ENCODE results near the gene NEU4.
"Not testable (repeated sequence)": the region's sequence is repeated elsewhere in the genome, so short reads cannot be mapped to it uniquely, and the experiment has no call there.

Gene NEU4

GRCh38 chr2:241808721-241809382 is at the start of gene NEU4:
Gene NEU4, plus strand, starts transcription at chr2:241809193. Its CDS starts 5,292 bp downstream, at chr2:241814485.
- DNase-seq (ENCODE audit: low spot score), result no peak

GRCh38 chr2:241759893-241760292 is 49.1 kb upstream of the NEU4 start:
- DNase-seq (ENCODE audit: low spot score), result not testable (repeated sequence)

- DNase-seq (ENCODE audit: low spot score), result no peak
Observed at GRCh38 chr2:241760301-241760771, 48.7 kb upstream of the NEU4 start.

GRCh38 chr2:241762321-241762932 is 46.6 kb upstream of the NEU4 start:
- no peak for DNase-seq (ENCODE audit: low spot score)

GRCh38 chr2:241762933-241763369 is 46.0 kb upstream of the NEU4 start:
- DNase-seq (ENCODE audit: low spot score), result no peak

- DNase-seq (ENCODE audit: low spot score), result no peak
Observed at GRCh38 chr2:241763551-241764274, 45.3 kb upstream of the NEU4 start.

GRCh38 chr2:241764275-241765241 is 44.4 kb upstream of the NEU4 start:
- DNase-seq (ENCODE audit: low spot score), result no peak

- no peak for DNase-seq (ENCODE audit: low spot score)
Observed at GRCh38 chr2:241767464-241768250, 41.3 kb upstream of the NEU4 start.

- DNase-seq (ENCODE audit: low spot score), result no peak
Observed at GRCh38 chr2:241768251-241768711, 40.7 kb upstream of the NEU4 start.

GRCh38 chr2:241768850-241769249 is 40.1 kb upstream of the NEU4 start:
- no peak for DNase-seq (ENCODE audit: low spot score)

GRCh38 chr2:241769819-241770184 is 39.2 kb upstream of the NEU4 start:
- DNase-seq (ENCODE audit: low spot score), result no peak

- no peak for DNase-seq (ENCODE audit: low spot score)
Observed at GRCh38 chr2:241770185-241770935, 38.6 kb upstream of the NEU4 start.

GRCh38 chr2:241770936-241771285 is 38.1 kb upstream of the NEU4 start:
- DNase-seq (ENCODE audit: low spot score), result no peak

GRCh38 chr2:241771286-241772062 is 37.5 kb upstream of the NEU4 start:
- no peak for DNase-seq (ENCODE audit: low spot score)

GRCh38 chr2:241772063-241772499 is 36.9 kb upstream of the NEU4 start:
- DNase-seq (ENCODE audit: low spot score), result no peak

- DNase-seq (ENCODE audit: low spot score), result no peak
Observed at GRCh38 chr2:241773511-241774418, 35.2 kb upstream of the NEU4 start.

GRCh38 chr2:241774419-241775222 is 34.4 kb upstream of the NEU4 start:
- no peak for DNase-seq (ENCODE audit: low spot score)

Data from cerebellar cortex (tissue), 1 donor.